ENCODE measurements around the gene ATP11B.

GRCh38 chr3:182910936-182911781 is 117.9 kb downstream of the ATP11B start:
- no peak for TF ChIP-seq POLR2A (IDR thresholded peaks at IDR 0.05)
- TF ChIP-seq CTCF (IDR thresholded peaks at IDR 0.05), result no peak
